Fibroblast of skin of back (primary cell): ENCODE measurements around the gene ABI1.

Experiments used
- DNase-seq: peaks from one replicate; pipeline ENCODE4 v3.0.0-alpha.2; 2013

ABI1 gene

DNA sequence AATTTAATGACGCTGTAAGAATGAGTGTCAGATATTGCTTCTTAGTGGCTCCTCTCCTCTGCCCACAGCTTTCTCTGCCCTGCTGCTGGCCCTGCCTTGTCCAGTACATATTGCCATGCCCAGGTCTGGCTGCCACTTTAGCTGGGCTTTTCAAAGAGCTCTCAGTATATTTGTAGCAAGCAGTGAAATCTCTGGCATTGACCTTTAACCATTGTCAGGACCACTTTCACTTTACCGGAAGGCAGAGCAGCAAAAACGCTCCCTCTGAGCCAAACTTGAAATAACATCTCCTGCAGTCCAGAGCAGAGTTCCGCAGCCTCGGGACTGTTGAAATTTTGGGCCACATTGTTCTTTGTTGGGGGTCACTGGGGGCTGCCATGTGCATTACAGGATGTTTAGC is 149.4 kb downstream of the ABI1 start:
- DNase-seq = no peak

DNA sequence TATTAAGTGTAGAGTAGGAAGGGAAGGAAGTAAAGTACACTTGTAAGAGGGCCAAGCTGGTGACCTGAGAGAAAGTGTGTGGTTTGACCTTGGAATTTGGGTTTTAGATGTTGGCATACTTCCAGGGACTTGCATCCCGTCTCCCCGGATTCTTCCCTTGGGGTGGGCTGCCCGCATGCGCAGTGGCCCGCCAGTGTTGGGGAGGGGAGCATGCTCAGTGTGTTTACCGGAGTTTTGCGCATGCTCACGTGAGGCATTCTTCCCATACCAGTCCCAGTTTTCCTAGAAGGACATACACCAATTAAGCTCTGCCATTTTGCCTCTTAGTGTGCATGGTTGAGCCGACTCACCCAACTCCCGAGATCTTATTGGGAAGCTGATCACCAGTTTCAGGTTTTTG is 153.8 kb downstream of the ABI1 start:
- no peak for DNase-seq

DNA sequence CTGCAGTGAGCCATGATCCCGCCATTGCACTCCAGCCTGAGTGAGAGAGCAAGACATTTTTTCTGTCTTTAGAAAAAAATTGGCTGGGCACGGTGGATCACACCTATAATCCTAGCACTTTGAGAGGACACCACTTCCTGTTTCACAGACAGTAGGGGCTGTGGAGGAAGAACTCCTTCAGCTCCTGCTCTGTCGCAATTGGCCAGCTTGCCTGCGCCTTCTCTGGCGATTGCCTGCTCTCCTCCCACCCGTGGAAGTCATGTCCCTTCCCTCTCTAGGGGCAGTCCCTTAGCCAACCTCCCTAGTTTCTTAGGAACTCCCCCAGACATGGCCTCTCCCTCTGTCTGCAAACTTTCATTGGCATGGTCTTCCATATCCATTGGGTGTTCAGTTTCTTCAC is 154.6 kb downstream of the ABI1 start:
- DNase-seq = no peak

DNA sequence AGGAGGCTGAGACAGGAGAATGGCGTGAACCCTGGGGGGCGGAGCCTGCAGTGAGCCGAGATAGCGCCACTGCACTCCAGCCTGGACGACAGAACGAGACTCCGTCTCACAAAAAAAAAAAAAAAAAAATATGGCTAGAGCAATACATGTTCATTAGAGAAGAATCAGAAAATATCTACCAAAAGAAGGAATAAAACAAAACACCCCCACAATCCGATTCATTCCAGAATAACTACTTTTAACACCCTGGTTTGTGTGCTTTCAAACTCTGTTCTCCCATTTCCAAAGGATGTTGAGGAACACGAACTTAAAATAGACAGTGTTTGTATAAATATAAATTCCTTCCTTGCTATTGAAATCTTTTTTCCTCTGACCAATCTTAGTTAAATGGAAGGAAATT is 156.8 kb downstream of the ABI1 start:
- DNase-seq = no peak

DNA sequence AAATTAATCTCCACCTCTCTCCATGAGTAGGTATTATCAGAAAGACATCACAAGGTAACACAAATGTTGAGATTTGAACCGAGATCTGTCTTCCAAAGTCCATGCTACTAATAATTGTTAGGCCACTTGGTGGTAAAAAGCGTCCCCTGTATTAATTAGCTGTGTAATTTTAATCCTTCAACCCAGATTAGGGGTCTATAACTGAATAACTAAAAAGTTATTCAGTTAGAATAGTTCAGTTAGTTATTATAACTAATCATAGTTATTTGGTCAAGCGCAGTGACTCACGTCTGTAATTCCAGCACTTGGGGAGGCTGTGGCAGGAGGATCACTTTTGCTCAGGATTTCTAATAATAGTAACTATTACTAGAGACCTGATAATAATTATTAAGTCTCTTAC is 157.7 kb downstream of the ABI1 start:
- no peak for DNase-seq

DNA sequence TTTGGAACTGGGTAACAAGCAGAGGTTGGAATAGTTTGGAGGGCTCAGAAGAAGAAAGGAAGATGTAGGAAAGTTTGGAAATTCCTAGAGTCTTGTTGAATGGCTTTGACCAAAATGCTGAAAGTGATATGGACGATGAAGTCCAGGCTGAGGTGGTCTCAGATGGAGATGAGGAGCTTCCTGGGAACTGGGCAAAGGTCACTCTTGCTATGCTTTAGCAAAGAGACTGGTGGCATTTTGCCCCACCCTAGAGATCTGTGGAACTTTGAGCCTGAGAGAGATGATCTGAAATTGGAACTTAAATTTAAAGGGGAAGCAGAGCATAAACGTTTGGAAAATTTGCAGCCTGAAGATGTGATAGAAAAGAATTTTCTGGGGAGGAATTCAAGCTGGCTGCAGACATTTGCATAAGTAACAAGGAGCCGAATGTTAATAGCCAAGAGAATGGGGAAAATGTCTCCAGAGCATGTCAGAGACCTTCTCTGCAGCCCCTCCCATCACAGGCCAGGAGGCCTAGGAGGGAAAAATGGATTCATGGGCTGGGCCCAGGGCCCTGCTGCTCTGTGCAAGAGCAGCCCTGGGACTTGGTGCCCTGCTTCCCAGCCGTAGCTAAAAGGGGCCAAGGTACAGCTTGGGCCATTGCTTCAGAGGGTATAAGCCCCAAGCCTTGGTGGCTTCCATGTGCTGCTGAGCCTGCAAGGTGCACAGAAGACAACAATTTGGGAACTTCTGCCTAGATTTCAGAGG is 159.7 kb downstream of the ABI1 start:
- DNase-seq = no peak

DNA sequence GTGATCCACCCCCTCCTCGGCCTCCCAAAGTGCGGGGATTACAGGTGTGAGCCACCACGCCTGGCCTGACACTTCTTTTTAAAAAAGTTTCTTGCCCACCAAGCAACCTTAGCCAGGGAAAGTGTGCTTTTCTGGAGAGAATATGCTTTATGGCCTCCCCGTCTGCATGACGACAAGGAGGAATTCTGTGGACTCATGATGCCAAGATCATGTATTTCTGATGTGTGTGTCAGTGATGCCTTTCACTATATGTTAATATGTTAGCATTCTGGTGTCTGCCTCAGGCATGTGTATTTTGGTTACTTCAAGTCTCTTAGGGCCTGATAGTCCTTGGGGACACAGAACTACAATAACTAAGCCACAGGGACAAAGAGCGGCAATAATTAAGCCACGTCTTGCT is 161.1 kb downstream of the ABI1 start:
- no peak for DNase-seq

DNA sequence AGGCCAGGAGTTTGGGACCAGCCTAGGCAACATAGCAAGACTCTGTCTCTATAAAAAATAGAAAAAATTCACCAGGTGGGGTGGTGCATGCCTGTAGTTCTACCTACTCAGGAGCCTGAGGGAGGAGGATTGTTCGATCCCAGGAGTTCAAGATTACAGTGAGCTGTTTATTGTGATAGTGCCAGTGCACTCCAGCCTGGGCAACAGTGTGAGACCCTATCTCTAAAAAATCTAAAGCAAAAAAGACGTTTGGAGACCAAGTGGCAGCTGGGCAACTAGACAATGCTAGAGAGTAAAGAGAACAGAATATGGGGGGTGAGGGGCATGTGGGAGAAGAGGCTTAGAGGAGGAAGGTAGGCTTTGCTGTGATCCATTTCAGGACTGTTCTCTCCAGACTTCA is 161.8 kb downstream of the ABI1 start:
- DNase-seq = no peak

DNA sequence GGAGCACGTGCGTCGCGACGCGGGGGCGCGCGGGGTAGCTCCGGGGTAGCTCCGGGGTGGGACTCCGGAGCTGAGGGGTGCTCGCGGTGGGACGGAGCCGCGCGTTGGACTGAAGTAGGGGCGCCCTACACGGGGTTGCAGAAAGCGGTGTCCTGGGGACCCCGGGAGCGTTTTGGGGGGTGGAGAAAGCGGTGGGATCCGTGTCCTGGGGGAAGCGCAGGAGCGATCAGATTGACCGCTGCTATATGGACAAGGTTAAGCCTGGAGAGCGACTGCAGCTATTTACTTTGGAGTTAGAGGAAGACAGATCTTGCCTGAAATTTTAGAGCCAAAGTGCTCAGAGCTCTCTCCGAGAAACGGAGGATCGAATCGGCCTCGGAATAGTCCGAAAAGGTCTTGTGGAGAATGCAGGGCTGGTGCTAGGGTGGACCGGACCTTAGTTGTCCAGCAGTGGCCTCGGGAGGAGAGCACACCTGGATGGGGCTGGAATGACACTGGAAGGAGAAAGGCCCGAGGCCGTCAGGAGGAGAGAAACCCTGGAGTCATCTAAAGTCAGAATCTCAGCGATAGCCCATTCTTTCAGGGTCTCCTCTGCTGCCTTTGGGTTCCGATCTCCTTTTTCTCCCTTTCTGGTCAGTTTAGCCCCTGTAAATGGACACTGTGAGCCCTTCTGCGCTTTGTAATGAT is 162.7 kb downstream of the ABI1 start:
- no peak for DNase-seq

DNA sequence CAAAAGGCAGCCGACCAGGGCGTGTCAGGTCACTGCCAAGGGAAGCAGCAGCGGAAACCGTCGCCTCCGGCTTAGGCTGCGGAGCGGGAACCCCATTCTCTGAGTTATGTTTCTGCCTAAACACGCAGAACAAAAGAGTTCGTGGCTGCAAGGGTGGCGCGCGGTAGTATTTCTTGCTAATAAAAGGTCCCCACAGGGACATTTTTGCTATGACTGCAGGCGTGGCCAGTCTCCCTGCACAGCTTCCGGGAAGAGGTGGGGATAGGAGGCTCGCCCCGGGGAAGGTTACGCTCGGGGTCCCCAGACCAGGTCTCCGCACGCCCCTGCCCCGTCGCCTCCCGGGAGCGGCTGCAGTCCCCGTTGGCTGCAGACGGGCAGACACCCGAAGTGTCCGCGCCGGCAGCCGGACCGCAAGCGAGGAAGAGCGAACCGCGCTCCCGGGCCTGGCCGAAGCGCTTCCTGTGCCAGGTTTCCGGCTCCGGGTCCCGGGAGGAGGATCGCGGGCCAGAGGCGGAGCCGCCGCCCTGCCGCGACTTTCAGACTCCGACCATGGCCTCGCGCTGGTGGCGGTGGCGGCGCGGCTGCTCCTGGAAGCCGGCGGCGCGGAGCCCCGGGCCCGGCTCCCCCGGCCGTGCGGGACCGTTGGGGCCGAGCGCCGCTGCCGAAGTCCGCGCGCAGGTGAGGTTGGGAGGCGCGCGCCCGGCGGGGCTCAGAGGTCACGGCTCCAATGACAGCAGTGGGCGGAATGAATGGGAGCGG is 163.4 kb downstream of the ABI1 start, which contains the start of gene PDSS1:
Gene PDSS1, plus strand, starts transcription at position 539 of the 759 bp plus-strand sequence. Its CDS starts 11 bp downstream, at position 550.
- DNase-seq = peak; percentile 73

DNA sequence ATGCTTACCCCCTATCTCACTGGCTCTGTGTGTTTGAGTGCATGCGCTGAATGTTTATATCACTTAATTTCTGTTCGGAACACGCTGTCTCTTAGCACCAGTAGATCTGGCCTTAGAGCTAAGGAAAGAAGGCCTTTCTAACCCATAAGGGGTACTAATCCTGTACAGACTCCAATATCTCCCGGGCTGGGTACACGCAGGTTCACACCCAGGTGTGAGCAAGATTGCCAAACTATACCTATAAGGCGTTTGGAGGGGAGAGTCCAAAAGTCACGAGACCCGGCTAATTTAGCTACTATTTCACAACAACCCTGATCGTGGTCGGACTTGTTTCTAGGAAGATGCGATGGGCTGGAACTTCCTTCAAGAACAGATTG is 164.0 kb downstream of the ABI1 start:
- DNase-seq = no peak
